Thyroid gland (tissue), 4 donors: ENCODE results near the gene ATP6V0D1. TPM values are rescaled to one million over a fixed set of nuclear protein-coding genes. Genes with fewer than 3 reads are reported as not detected.

Experiments
- DNase-seq, 2 donors: peaks; one replicate each; pipeline ENCODE4 v3.0.0-alpha.2; 2019
- H3K27ac ChIP-seq, 3 donors: fragments of 200-600 bp; sonication (generic); 1 replicate in 2 of 3; 2 replicates in 1 of 3; pipeline ENCODE4 v1.5.1; 2016 to 2019; ENCODE audit warnings: mild to moderate bottlenecking in 1 of 3, moderate library complexity in 1 of 3
- H3K27me3 ChIP-seq: fragments of 200-600 bp; sonication (generic); one replicate; pipeline ENCODE4 v1.5.1; 2019
- H3K36me3 ChIP-seq, 2 donors: fragments of 200-600 bp; sonication (generic); one replicate each; pipeline ENCODE4 v1.5.1; 2016 to 2019
- H3K4me1 ChIP-seq, 2 donors: fragments of 200-600 bp; sonication (generic); one replicate each; pipeline ENCODE4 v1.5.1; 2017 to 2019
- H3K4me3 ChIP-seq, 3 donors: fragments of 200-600 bp; sonication (generic); replicated peaks in 1 of 3; 1 replicate in 2 of 3; 2 replicates in 1 of 3; pipeline ENCODE4 v1.5.1; 2016; ENCODE audit warnings: mild to moderate bottlenecking in 1 of 3
- H3K9me3 ChIP-seq: fragments of 200-600 bp; sonication (generic); one replicate; pipeline ENCODE4 v1.5.1; 2017
- POLR2A ChIP-seq, 2 donors: fragments of 450-650 bp; IDR thresholded peaks; one replicate each; pipeline ENCODE4 v1.6.1; 2017; ENCODE audit warnings: antibody characterized with exemption in 2 of 2, mild to moderate bottlenecking in 2 of 2, moderate library complexity in 1 of 2
- WGBS, 2 donors: methylation state at CpG; one replicate each; pipeline ENCODE4 v1.1.5; 2017; 5-methylcytosine and 5-hydroxymethylcytosine counted together
- intact Hi-C: fragments of 100-400 bp; cut with DNase I; formaldehyde crosslinking; loops from one replicate; pipeline ENCODE4 v1.15.1; 2023
- total RNA-seq, 4 donors: library from RNA; depleted of rRNA; stranded (reverse); fragments of >200 nt; gene quantifications; one replicate each; pipeline ENCODE4 v1.2.3, GENCODE V29; 2016
- TF ChIP-seq, protein P1 (sequence below), 6 experiments: fragments of 200-600 bp in 3 of 6; fragments of 450-650 bp in 3 of 6; sonication (generic) in 3 of 6; IDR thresholded peaks; one replicate each; pipeline ENCODE4 v1.5.1; 2016 to 2019; ENCODE audit warnings: antibody characterized with exemption in 6 of 6, mild to moderate bottlenecking in 2 of 6, inconsistent platforms in 1 of 6, moderate library complexity in 1 of 6

ATP6V0D1 gene
- total RNA-seq, 4 donors from 2014 or later = 110 to 238 (median 142) TPM

DNA sequence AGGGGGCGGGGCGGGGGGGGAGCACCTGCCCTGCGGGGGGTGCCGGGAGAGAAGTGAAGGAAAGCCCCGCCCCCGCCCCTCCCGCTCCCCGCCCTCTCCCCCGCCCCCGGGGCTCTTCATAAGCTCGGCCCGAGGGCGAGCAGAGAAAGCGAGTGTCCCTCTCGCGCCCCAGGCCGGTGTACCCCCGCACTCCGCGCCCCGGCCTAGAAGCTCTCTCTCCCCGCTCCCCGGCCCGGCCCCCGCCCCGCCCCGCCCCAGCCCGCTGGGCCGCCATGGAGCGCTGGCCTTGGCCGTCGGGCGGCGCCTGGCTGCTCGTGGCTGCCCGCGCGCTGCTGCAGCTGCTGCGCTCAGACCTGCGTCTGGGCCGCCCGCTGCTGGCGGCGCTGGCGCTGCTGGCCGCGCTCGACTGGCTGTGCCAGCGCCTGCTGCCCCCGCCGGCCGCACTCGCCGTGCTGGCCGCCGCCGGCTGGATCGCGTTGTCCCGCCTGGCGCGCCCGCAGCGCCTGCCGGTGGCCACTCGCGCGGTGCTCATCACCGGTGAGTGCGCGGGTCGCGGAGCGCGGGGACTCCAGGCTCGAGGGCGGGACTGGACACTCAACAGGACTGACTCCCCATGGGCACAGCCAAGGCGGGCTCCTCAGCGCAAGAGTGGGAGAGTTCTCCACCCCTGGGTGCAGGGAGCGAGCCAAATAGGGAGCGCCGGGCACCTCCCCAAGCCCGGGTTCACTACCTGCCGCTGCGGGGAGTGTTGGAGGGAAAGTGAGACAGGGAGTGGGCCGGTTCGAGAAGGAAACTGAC lies 49.8 kb downstream of the ATP6V0D1 start, which contains the start of gene HSD11B2:
HSD11B2 (plus strand) TSS at position 145 of the 798 bp plus-strand sequence; CDS start at position 273, 128 bp downstream.
- H3K27me3 ChIP-seq = no peaks in the 10 kb centered on the region
- intact Hi-C loops = no loop called here
- DNase-seq = peak; percentile 79 to 82
- H3K4me1 ChIP-seq = peaks cover 56 to 81% of the 10 kb centered on the region in 2 donors
- no peaks in the 10 kb centered on the region for H3K36me3 ChIP-seq
- 2 to 3% methylated on average over 9 to 18 of the region's 87 CpGs for WGBS, 2 donors
- peak within 1 kb of the TSS; percentile 87 to 91 (median 90) for H3K27ac ChIP-seq
- peak in 1 of 2 donors; percentile 64 for TF ChIP-seq POLR2A (IDR thresholded peaks at IDR 0.05)
- TF ChIP-seq, protein P1, sequence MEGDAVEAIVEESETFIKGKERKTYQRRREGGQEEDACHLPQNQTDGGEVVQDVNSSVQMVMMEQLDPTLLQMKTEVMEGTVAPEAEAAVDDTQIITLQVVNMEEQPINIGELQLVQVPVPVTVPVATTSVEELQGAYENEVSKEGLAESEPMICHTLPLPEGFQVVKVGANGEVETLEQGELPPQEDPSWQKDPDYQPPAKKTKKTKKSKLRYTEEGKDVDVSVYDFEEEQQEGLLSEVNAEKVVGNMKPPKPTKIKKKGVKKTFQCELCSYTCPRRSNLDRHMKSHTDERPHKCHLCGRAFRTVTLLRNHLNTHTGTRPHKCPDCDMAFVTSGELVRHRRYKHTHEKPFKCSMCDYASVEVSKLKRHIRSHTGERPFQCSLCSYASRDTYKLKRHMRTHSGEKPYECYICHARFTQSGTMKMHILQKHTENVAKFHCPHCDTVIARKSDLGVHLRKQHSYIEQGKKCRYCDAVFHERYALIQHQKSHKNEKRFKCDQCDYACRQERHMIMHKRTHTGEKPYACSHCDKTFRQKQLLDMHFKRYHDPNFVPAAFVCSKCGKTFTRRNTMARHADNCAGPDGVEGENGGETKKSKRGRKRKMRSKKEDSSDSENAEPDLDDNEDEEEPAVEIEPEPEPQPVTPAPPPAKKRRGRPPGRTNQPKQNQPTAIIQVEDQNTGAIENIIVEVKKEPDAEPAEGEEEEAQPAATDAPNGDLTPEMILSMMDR (IDR thresholded peaks at IDR 0.05) = peak in 1 of 6 experiments; percentile 35
- no peaks in the 10 kb centered on the region for H3K9me3 ChIP-seq
- H3K4me3 ChIP-seq = peak within 1 kb of the TSS in 1 of 3 donors; percentile 40

DNA sequence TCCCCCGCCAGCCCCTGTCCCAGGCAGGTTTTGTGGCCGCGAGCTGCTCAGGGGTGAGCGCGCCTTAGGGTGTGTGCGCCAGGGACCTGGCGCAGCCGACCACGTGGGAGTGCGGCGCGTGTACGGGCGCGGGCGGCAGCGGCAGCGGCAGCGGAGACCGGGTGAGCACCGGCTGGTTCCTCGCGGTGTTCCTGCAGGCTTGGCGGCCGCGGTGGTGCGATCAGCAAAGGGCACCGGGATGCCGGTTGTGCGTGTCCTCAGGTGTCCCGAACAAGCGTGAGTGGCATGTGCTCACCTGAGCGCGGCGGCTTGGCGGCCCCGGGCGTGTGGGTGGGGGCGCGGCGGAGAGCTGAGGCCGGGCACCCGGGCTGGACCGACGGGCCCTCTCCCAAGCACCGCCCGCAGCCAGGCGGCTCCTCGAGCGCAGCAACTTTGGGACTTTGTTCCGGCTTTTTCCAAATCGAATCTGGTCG lies 50.4 kb downstream of the ATP6V0D1 start:
- TF ChIP-seq, protein P1 (IDR thresholded peaks at IDR 0.05) = no peak
- TF ChIP-seq POLR2A (IDR thresholded peaks at IDR 0.05) = peak in 1 of 2 donors; percentile 40
- intact Hi-C loops = no loop called here
- peak; percentile 76 to 81 for DNase-seq
- Histone ChIP-seq H3K4me1 (peaks cover 53 to 78% of the 10 kb centered on the region in 2 donors), H3K27me3 (no peaks in the 10 kb centered on the region), H3K36me3 (no peaks in the 10 kb centered on the region), H3K4me3 (peak overlapping the region in 1 of 3 donors; percentile 40), H3K9me3 (no peaks in the 10 kb centered on the region), H3K27ac (peak overlapping the region; percentile 74 to 90 (median 77))
- 0 to 1% methylated on average over 8 to 41 of the region's 53 CpGs for WGBS, 2 donors

DNA sequence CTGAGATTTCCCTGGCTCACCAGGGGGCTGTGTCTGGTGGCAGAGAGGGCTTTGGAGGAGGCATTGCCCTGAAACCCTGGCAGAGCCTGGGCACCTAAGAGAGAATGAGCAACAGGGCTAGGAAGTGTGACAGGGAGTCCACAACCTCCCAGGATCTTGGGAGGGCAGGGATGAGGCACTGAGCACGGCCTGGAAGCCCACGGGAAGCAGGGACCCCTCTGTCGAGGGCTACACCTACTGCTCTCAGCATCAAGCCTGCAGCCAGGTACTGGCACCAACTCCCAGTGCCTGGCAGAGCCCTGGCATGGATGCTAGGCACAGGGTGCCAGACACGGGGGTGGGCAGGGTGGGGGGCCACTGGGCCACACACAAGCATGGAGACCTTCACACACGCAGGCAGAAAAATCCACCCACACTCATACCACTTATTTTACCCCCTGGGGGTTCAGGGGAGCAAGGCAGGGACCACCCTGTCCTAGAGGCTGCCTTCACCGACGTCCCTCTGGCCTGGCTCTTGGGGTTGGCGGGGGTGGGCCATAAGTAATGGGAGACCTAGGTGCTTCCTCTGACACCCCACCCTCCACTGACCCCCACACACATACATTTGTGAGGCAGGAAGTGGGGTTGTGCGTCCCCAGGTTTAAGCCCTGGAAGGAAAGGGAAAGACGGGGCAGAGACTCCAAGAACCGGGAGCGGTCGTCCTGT lies 51.0 kb downstream of the ATP6V0D1 start:
- WGBS, 2 donors = 56 to 62% methylated on average over 10 to 11 of the region's 13 CpGs
- peak overlapping the region in 1 of 3 donors; percentile 40 for H3K4me3 ChIP-seq
- H3K36me3 ChIP-seq = no peaks in the 10 kb centered on the region
- H3K9me3 ChIP-seq = no peaks in the 10 kb centered on the region
- no peak for DNase-seq
- H3K27me3 ChIP-seq = no peaks in the 10 kb centered on the region
- peaks cover 53 to 78% of the 10 kb centered on the region in 2 donors for H3K4me1 ChIP-seq
- peak overlapping the region; percentile 74 to 90 (median 77) for H3K27ac ChIP-seq
- TF ChIP-seq, protein P1 (IDR thresholded peaks at IDR 0.05) = no peak
- TF ChIP-seq POLR2A (IDR thresholded peaks at IDR 0.05) = no peak
- intact Hi-C loops = loop anchor here (5.0 kb wide), 1 partner anchor 37 kb away; no protein-coding TSS in a partner anchor

DNA sequence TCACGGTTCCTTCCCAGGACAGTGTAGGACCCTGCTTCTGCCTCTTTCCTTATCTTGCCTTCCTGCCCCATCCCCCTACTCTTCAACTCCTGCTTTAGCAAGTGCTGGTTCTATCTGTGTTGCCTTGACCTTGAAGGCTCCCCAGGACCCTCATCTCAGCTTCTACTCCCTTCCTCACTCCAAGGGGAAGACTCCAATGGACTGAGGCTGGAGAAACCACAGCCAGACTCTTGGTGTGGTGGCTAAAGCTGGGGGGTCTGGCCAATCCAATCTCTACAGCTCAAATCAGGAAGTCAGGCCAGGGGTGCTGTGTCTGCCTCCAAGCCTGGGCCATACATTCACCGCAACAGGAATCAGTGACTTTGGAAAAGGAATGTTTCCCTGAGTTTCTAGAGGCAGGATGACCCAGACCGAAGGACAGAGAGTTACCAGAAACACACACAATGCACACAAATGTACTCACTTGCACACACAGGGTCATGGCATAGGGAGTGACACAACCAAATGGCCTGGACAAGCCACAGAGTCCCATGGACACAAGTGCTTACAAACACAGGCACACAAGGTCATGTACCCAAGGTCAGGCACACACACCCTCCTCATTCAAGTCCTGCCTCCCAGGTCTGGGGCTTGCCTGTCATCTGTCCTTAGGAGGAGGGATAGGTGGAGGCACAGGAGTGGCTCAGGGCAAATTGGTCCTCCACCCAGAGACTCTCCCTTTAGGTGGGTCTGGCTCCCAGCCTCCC lies 51.7 kb downstream of the ATP6V0D1 start:
- Histone ChIP-seq H3K9me3 (no peaks in the 10 kb centered on the region), H3K27ac (peak overlapping the region in 1 of 3 donors; percentile 13), H3K36me3 (no peaks in the 10 kb centered on the region), H3K4me1 (peaks cover 54 to 78% of the 10 kb centered on the region in 2 donors), H3K27me3 (no peaks in the 10 kb centered on the region), H3K4me3 (no peak overlapping the region)
- 98 to 100% methylated on average over 3 of the region's 3 CpGs for WGBS, 2 donors
- intact Hi-C loops = loop anchor here (5.0 kb wide), 1 partner anchor 38 kb away; no protein-coding TSS in a partner anchor
- DNase-seq = no peak
- TF ChIP-seq, protein P1 (IDR thresholded peaks at IDR 0.05) = no peak
- no peak for TF ChIP-seq POLR2A (IDR thresholded peaks at IDR 0.05)
